Hematopoietic multipotent progenitor cell treated with erythropoietin and hydrocortisone succinate and interleukin-3 and kit ligand, for 17 days (in vitro differentiated cells): ENCODE measurements around the gene PCBP1.
"Not testable (repeated sequence)": the region's sequence is repeated elsewhere in the genome, so short reads cannot be mapped to it uniquely, and the experiment has no call there.

Experiments
- DNase-seq: peaks from one replicate; pipeline ENCODE4 v3.0.0-alpha.2; 2015; ENCODE audit warnings: low spot score

PCBP1 gene

DNA sequence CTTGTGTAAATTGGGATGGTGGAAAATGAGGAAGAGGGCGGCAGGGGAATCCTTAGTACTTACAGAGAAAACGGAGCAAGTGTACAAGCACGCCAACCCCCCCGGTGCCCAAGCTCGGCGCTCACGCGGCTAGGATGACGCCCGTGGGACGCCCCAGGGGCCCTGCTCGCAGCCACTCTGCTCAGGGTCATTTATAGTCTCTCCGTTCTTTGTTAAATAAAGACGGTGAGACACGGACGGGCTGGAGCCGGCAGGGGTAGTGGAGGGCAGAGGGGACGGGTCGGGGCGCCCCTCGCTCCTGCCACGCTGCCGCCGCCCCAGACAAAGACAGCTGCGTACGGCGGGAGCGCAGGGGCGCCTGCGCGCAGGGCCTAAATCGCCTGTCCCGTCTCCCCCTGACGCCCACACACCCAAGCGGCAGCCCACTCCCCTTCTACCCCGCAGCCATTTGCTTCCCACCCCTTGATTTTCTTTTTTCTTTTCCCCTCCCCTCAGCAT is 37.8 kb downstream of the PCBP1 start:
- DNase-seq = peak; percentile 54

- no peak for DNase-seq
These were observed 38.2 kb downstream of the PCBP1 start for GRCh38 chr2:70125498-70125898.

DNA sequence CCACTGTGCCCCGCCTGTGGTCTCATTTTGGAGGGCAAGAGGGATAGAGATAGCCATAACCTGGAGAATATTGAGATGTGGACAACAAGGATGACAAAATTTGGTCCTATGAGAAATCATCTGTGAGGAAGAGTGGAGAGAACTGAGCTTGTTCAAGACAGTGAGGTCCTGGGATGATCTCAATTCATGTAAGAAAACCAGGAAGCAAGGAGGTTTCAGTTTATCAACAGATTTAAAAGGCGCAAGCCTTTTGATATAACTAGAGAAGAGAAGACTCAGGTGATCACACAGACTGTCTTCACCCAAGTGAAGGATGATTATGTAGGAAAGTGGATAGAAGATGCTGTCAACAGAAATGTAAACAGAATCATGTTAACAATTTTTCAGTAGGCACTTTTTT is 39.1 kb downstream of the PCBP1 start:
- DNase-seq = no peak

DNA sequence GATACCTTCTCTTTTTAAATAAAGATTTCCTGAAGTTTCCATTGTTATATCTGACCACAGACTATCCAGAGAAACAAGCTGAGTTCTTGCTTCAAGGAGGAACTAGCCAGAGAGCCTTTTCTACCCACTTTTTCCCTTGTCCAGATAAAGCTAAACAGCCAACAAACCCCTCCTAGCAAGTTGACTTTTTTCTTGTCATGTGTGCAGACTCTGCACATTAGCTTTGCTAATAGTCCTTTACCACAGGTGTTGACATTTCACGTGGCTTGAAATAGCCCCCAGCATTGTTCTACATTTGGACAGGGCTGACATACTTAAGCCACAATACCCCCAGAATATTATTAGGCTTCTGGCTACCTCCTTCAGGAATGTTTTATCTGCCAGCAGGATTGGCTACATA is 40.7 kb downstream of the PCBP1 start:
- DNase-seq = no peak

GRCh38 chr2:70131344-70132143 is 44.3 kb downstream of the PCBP1 start:
- peak; percentile 48 for DNase-seq

GRCh38 chr2:70132244-70133126 is 45.2 kb downstream of the PCBP1 start:
- DNase-seq = peak; percentile 88

GRCh38 chr2:70133127-70133452 is 45.8 kb downstream of the PCBP1 start:
- DNase-seq = no peak

DNA sequence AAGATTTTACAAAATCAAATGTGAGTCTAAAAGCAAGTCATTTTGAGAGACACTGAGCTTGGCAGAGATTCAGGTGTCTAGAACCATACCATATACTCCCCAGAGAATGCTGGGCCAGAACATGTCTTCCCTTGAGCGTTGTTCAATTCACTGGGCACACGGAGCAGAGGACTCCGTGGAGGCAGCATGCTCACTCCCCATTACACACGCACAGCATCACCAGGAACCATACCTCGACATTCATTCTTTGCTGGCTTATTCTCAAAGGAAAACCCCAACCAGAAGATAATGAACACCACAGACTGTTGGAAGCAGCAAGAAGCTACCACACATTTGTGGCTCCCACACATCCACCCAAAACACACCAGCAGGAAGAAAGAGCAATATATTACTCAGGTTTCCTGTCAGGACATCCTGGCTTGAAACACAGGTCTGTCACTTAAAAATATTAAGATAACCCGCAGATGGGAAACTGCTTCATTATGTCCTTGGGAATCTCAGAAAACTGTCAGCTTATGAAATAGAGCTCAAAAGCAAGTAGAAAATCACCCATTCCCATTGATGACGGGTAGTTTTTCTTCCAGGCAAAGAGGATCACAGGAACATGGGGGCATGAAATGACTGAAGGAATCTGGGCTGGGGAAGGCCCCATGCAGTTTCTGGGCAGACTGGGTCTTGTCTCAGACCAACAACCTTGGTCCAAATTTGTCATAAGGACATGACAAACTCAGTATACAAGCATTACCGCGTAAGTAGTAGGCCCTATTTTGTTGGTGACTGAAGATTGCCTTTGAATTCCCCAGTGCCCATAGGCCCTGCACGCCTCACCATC is 46.4 kb downstream of the PCBP1 start:
- no peak for DNase-seq

GRCh38 chr2:70134323-70134983 is 47.2 kb downstream of the PCBP1 start:
- not testable (repeated sequence) for DNase-seq
